Caco-2 (cell line): ENCODE data around the gene FCAR. TPM values are rescaled to one million over a fixed set of nuclear protein-coding genes. Genes with fewer than 3 reads are reported as not detected.
"Not testable (repeated sequence)": the region's sequence is repeated elsewhere in the genome, so short reads cannot be mapped to it uniquely, and the experiment has no call there.

Experiments used
- BruUV-seq: library from RNA; stranded (reverse); fragments of 400-500 nt; replicated peaks from 2 replicates; lab custom pipeline; 2021; lab: Mats Ljungman, UMichigan
- CTCF ChIA-PET: fragments of 300-600 bp; sonication (Branson Sonifier 250); formaldehyde crosslinking; loops from one replicate; lab custom pipeline; 2022; ENCODE audit warnings: antibody characterized with exemption; lab: Charles Lee
- POLR2A ChIA-PET: fragments of 300-600 bp; sonication (Branson Sonifier 250); formaldehyde crosslinking; loops from one replicate; lab custom pipeline; 2022; ENCODE audit warnings: antibody characterized with exemption; lab: Charles Lee
- DNase-seq, 2 experiments: peaks; one replicate each; pipeline versions ENCODE4 v3.0.0 to v3.0.0-alpha.2; 2020 to 2022
- H3K27me3 ChIP-seq: replicated peaks from 2 replicates; pipeline ENCODE4 v1.6.0; 2011; ENCODE audit warnings: low read length; ENCODE audit not compliant: control insufficient read depth, insufficient read depth
- H3K36me3 ChIP-seq: 2 replicates; pipeline ENCODE4 v1.5.1; 2011; ENCODE audit warnings: low read length; ENCODE audit not compliant: control insufficient read depth, insufficient read depth
- H3K4me1 ChIP-seq: fragments of 250-450 bp; sonication (Bioruptor Pico); 2 replicates; pipeline ENCODE4 v1.5.1; 2020; ENCODE audit warnings: mild to moderate bottlenecking
- H3K4me3 ChIP-seq: 2 replicates; pipeline ENCODE4 v1.5.1; 2011; ENCODE audit warnings: low read depth, mild to moderate bottlenecking, control low read depth, low read length
- H3K9me3 ChIP-seq: fragments of 250-450 bp; sonication (Bioruptor Pico); 2 replicates; pipeline ENCODE4 v1.5.1; 2020; ENCODE audit warnings: mild to moderate bottlenecking, moderate library complexity
- H3K27ac Mint-ChIP-seq: one replicate; pipeline ENCODE4 v1.8.0; 2022; ENCODE audit warnings: mixed read lengths; ENCODE audit not compliant: unreplicated experiment
- H3K27me3 Mint-ChIP-seq: one replicate; pipeline ENCODE4 v1.8.0; 2022; ENCODE audit warnings: mixed read lengths; ENCODE audit not compliant: insufficient read depth, unreplicated experiment
- H3K36me3 Mint-ChIP-seq: one replicate; pipeline ENCODE4 v1.8.0; 2022; ENCODE audit warnings: mild to moderate bottlenecking, mixed read lengths; ENCODE audit not compliant: insufficient read depth, unreplicated experiment
- H3K4me1 Mint-ChIP-seq: one replicate; pipeline ENCODE4 v1.8.0; 2022; ENCODE audit warnings: low read depth, mixed read lengths; ENCODE audit not compliant: unreplicated experiment
- H3K4me3 Mint-ChIP-seq: one replicate; pipeline ENCODE4 v1.8.0; 2022; ENCODE audit warnings: mild to moderate bottlenecking, moderate library complexity, mixed read lengths; ENCODE audit not compliant: unreplicated experiment
- H3K9me3 Mint-ChIP-seq: one replicate; pipeline ENCODE4 v1.8.0; 2022; ENCODE audit warnings: mixed read lengths; ENCODE audit not compliant: unreplicated experiment
- intact Hi-C: fragments of 100-400 bp; cut with micrococcal nuclease; formaldehyde crosslinking; loops from one replicate; pipeline ENCODE4 v1.10.0; 2022; ENCODE audit not compliant: unreplicated experiment
- total RNA-seq: library from RNA; stranded (reverse); gene quantifications from 2 replicates; pipeline ENCODE4 v1.2.3, GENCODE V29; 2022
- TF ChIP-seq, protein P1 (sequence below), 2 experiments: fragments of 200-600 bp in 1 of 2; IDR thresholded peaks; 1 replicate in 1 of 2; 2 replicates in 1 of 2; pipeline versions ENCODE4 v1.5.1 to v1.8.0; 2011 to 2022; ENCODE audit warnings: antibody characterized with exemption in 1 of 2, control low read depth in 1 of 2, inconsistent platforms in 1 of 2, low read depth in 1 of 2, low read length in 1 of 2, mild to moderate bottlenecking in 1 of 2, moderate library complexity in 1 of 2; ENCODE audit not compliant: insufficient read depth in 1 of 2, severe bottlenecking in 1 of 2, unreplicated experiment in 1 of 2

The FCAR gene
- total RNA-seq, 1 experiment from 2014 or later, result not detected

DNA sequence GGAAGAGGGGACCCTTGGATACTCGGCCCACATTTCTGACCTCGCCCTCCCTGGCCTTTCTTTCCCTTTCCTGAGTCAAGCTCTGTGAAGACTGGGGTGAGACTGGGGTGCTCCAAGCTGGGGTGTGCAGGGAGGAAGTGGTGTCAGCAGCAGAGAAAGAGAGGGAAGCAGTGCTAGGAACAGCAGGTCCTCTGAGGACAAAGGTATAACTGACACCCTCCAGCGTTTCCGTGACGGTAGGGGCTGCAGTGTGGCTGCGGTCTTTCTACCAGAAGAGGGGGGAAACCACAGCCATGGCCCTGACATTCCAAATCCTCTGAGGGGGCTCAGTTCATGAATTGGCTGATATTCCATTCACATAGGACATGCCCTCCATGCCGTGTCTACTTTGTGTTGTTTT is 22.7 kb upstream of the FCAR start:
- Histone ChIP-seq H3K4me3 (no peak overlapping the region), H3K27me3 (no peaks in the 10 kb centered on the region), H3K9me3 (no peaks in the 10 kb centered on the region), H3K36me3 (no peaks in the 10 kb centered on the region), H3K4me1 (no peaks in the 10 kb centered on the region)
- no TSS peak for BruUV-seq
- DNase-seq, result no peak
- POLR2A ChIA-PET, result no interaction called here
- no peak overlapping the region for H3K4me3 Mint-ChIP-seq
- no peak overlapping the region for H3K27ac Mint-ChIP-seq
- H3K27me3 Mint-ChIP-seq, result peaks cover 33% of the 10 kb centered on the region
- TF ChIP-seq, protein P1, sequence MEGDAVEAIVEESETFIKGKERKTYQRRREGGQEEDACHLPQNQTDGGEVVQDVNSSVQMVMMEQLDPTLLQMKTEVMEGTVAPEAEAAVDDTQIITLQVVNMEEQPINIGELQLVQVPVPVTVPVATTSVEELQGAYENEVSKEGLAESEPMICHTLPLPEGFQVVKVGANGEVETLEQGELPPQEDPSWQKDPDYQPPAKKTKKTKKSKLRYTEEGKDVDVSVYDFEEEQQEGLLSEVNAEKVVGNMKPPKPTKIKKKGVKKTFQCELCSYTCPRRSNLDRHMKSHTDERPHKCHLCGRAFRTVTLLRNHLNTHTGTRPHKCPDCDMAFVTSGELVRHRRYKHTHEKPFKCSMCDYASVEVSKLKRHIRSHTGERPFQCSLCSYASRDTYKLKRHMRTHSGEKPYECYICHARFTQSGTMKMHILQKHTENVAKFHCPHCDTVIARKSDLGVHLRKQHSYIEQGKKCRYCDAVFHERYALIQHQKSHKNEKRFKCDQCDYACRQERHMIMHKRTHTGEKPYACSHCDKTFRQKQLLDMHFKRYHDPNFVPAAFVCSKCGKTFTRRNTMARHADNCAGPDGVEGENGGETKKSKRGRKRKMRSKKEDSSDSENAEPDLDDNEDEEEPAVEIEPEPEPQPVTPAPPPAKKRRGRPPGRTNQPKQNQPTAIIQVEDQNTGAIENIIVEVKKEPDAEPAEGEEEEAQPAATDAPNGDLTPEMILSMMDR (IDR thresholded peaks at IDR 0.05; ENCODE audit: insufficient read depth in 1 of 2, low read depth in 1 of 2, low read length in 1 of 2, severe bottlenecking in 1 of 2, unreplicated experiment in 1 of 2), result no peak
- no peaks in the 10 kb centered on the region for H3K36me3 Mint-ChIP-seq
- intact Hi-C loops, result no loop called here
- CTCF ChIA-PET, result no interaction called here
- H3K4me1 Mint-ChIP-seq, result no peaks in the 10 kb centered on the region
- no peaks in the 10 kb centered on the region for H3K9me3 Mint-ChIP-seq

DNA sequence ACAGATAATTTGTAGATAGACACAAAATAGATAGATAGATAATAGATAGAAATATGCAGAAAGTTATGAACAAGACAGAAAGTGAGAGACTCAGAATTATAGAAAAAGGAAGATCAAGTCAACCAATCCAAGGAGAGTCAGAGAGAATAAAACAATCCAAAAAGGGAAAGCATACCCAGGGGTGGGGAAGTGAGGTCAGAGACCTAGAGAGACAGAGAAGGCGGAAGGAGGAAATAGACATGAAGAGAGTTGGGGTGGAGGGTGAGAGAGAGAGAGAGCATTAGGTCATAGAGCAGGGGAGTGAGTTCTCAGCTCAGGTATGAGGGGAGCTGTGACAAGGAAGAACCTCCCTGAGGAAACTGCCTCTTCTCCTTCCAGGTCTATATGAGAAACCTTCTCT is 18.8 kb upstream of the FCAR start:
- H3K36me3 ChIP-seq, H3K9me3 ChIP-seq, H3K4me1 ChIP-seq, DNase-seq, H3K4me3 Mint-ChIP-seq, H3K4me1 Mint-ChIP-seq, H3K27ac Mint-ChIP-seq, H3K36me3 Mint-ChIP-seq, intact Hi-C loops, POLR2A ChIA-PET, BruUV-seq, H3K27me3 ChIP-seq, H3K9me3 Mint-ChIP-seq, CTCF ChIA-PET, H3K4me3 ChIP-seq: not testable (repeated sequence)
- peaks cover 25% of the 10 kb centered on the region for H3K27me3 Mint-ChIP-seq

DNA sequence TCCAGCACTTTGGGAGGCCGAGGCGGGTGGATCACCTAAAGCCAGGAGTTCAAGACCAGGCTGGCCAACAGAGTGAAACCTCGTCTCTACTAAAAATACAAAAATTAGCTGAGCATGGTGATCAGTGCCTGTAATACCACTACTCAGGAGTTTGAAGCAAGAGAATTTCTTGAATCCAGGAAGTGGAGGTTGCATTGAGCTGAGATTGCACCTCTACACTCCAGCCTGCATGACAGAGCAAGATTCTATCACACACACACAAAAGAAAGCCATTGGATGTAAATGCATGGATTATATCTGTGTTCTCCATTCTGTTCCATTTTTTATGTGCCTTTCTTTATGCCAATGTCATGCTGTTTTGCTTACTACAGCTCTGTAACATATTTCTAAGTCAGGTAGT is 15.6 kb upstream of the FCAR start:
- H3K9me3 Mint-ChIP-seq, H3K27me3 ChIP-seq, POLR2A ChIA-PET, H3K4me1 ChIP-seq, CTCF ChIA-PET, H3K36me3 ChIP-seq, BruUV-seq, H3K9me3 ChIP-seq, DNase-seq, intact Hi-C loops, H3K4me3 ChIP-seq, H3K4me1 Mint-ChIP-seq, H3K36me3 Mint-ChIP-seq, H3K27ac Mint-ChIP-seq, H3K4me3 Mint-ChIP-seq: not testable (repeated sequence)
- H3K27me3 Mint-ChIP-seq, result peaks cover 29% of the 10 kb centered on the region

- H3K27ac Mint-ChIP-seq, H3K27me3 ChIP-seq, H3K4me1 ChIP-seq, H3K9me3 ChIP-seq, CTCF ChIA-PET, H3K9me3 Mint-ChIP-seq, BruUV-seq, H3K36me3 ChIP-seq, H3K4me3 ChIP-seq, DNase-seq, H3K4me1 Mint-ChIP-seq, POLR2A ChIA-PET, H3K36me3 Mint-ChIP-seq, intact Hi-C loops, H3K4me3 Mint-ChIP-seq: not testable (repeated sequence)
- H3K27me3 Mint-ChIP-seq, result peaks cover 29% of the 10 kb centered on the region
These were observed 14.6 kb upstream of the FCAR start for GRCh38 chr19:54859421-54859820.

DNA sequence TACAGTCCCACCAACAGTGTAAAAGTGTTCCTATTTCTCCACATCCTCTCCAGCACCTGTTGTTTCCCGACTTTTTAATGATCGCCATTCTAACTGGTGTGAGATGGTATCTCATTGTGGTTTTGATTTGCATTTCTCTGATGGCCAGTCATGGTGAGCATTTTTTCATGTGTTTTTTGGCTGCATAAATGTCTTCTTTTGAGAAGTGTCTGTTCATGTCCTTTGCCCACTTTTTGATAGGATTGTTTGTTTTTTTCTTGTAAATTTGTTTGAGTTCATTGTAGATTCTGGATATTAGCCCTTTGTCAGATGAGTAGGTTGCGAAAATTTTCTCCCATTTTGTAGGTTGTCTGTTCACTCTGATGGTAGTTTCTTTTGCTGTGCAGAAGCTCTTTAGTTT is 10.6 kb upstream of the FCAR start:
- H3K36me3 ChIP-seq, H3K27me3 ChIP-seq, CTCF ChIA-PET, POLR2A ChIA-PET, H3K9me3 Mint-ChIP-seq, H3K4me3 Mint-ChIP-seq, H3K4me1 Mint-ChIP-seq, intact Hi-C loops, H3K36me3 Mint-ChIP-seq, H3K9me3 ChIP-seq, H3K27ac Mint-ChIP-seq, DNase-seq, H3K4me1 ChIP-seq, BruUV-seq, H3K4me3 ChIP-seq: not testable (repeated sequence)
- H3K27me3 Mint-ChIP-seq, result peaks cover 23% of the 10 kb centered on the region
